Nephron (organoid): ENCODE results near the gene TTC9C.

ENCODE experiments used
- H3K27ac Mint-ChIP-seq, 3 experiments: 2 replicates each; pipeline ENCODE4 v1.8.0; 2020; ENCODE audit warnings: mixed read lengths in 3 of 3, mild to moderate bottlenecking in 2 of 3, moderate library complexity in 1 of 3
- H3K27me3 Mint-ChIP-seq: 2 replicates; pipeline ENCODE4 v1.8.0; 2021; ENCODE audit warnings: low read depth, mild to moderate bottlenecking, moderate library complexity, mixed read lengths
- H3K36me3 Mint-ChIP-seq: 2 replicates; pipeline ENCODE4 v1.8.0; 2020; ENCODE audit warnings: low read depth, mixed read lengths
- H3K4me1 Mint-ChIP-seq: 2 replicates; pipeline ENCODE4 v1.8.0; 2020; ENCODE audit warnings: mixed read lengths
- H3K4me3 Mint-ChIP-seq, 3 experiments: 2 replicates each; pipeline ENCODE4 v1.8.0; 2020; ENCODE audit warnings: mild to moderate bottlenecking in 3 of 3, mixed read lengths in 3 of 3, moderate library complexity in 2 of 3
- H3K9me3 Mint-ChIP-seq: 2 replicates; pipeline ENCODE4 v1.8.0; 2020; ENCODE audit warnings: mixed read lengths
- CTCF ChIP-seq, 3 experiments: fragments of 200-600 bp; sonication (generic); IDR thresholded peaks; one replicate each; pipeline ENCODE4 v1.5.0; 2021; ENCODE audit warnings: antibody characterized with exemption in 3 of 3; ENCODE audit not compliant: unreplicated experiment in 3 of 3

The TTC9C gene

GRCh38 chr11:62708793-62709192 is 19.5 kb upstream of the TTC9C start:
- H3K4me1 Mint-ChIP-seq: peaks cover 49% of the 10 kb centered on the region

GRCh38 chr11:62709247-62710000 is 18.9 kb upstream of the TTC9C start:
- H3K4me1 Mint-ChIP-seq: peaks cover 49% of the 10 kb centered on the region
- H3K27ac Mint-ChIP-seq: peak overlapping the region; percentile 96 to 99 (median 97)
- no peaks in the 10 kb centered on the region for H3K27me3 Mint-ChIP-seq
- H3K4me3 Mint-ChIP-seq: peak overlapping the region; percentile 83 to 91 (median 90)
- H3K9me3 Mint-ChIP-seq: no peaks in the 10 kb centered on the region
- peaks cover 38% of the 10 kb centered on the region for H3K36me3 Mint-ChIP-seq
- TF ChIP-seq CTCF (IDR thresholded peaks at IDR 0.05; ENCODE audit: unreplicated experiment in 3 of 3): no peak

More at GRCh38 chr11:62708793-62709192, 19.5 kb upstream of the TTC9C start:
- TF ChIP-seq CTCF (IDR thresholded peaks at IDR 0.05; ENCODE audit: unreplicated experiment in 3 of 3): no peak
- no peaks in the 10 kb centered on the region for H3K27me3 Mint-ChIP-seq
- peaks cover 33% of the 10 kb centered on the region for H3K36me3 Mint-ChIP-seq
- peak overlapping the region; percentile 96 to 99 (median 97) for H3K27ac Mint-ChIP-seq
- no peaks in the 10 kb centered on the region for H3K9me3 Mint-ChIP-seq
- peak overlapping the region; percentile 83 to 91 (median 90) for H3K4me3 Mint-ChIP-seq

GRCh38 chr11:62710001-62710345 is 18.3 kb upstream of the TTC9C start:
- no peaks in the 10 kb centered on the region for H3K27me3 Mint-ChIP-seq
- peaks cover 42% of the 10 kb centered on the region for H3K36me3 Mint-ChIP-seq
- peak overlapping the region; percentile 96 to 99 (median 97) for H3K27ac Mint-ChIP-seq
- H3K9me3 Mint-ChIP-seq: no peaks in the 10 kb centered on the region
- TF ChIP-seq CTCF (IDR thresholded peaks at IDR 0.05; ENCODE audit: unreplicated experiment in 3 of 3): no peak
- peak overlapping the region; percentile 83 to 91 (median 90) for H3K4me3 Mint-ChIP-seq
- peaks cover 48% of the 10 kb centered on the region for H3K4me1 Mint-ChIP-seq

GRCh38 chr11:62712276-62712812 is 15.9 kb upstream of the TTC9C start:
- Mint-ChIP-seq H3K27ac (peak overlapping the region; percentile 60 to 86 (median 80)), H3K4me1 (peaks cover 29% of the 10 kb centered on the region), H3K4me3 (peak overlapping the region in 2 of 3 experiments; percentile 13 to 20), H3K9me3 (no peaks in the 10 kb centered on the region), H3K27me3 (no peaks in the 10 kb centered on the region), H3K36me3 (peaks cover 63% of the 10 kb centered on the region)
- TF ChIP-seq CTCF (IDR thresholded peaks at IDR 0.05; ENCODE audit: unreplicated experiment in 3 of 3): no peak

- H3K4me1 Mint-ChIP-seq: peaks cover 24% of the 10 kb centered on the region
- no peak overlapping the region for H3K4me3 Mint-ChIP-seq
- peaks cover 68% of the 10 kb centered on the region for H3K36me3 Mint-ChIP-seq
- H3K27me3 Mint-ChIP-seq: no peaks in the 10 kb centered on the region
- no peak for TF ChIP-seq CTCF (IDR thresholded peaks at IDR 0.05; ENCODE audit: unreplicated experiment in 3 of 3)
- no peaks in the 10 kb centered on the region for H3K9me3 Mint-ChIP-seq
- peak overlapping the region; percentile 60 to 86 (median 80) for H3K27ac Mint-ChIP-seq
These were observed 15.4 kb upstream of the TTC9C start for GRCh38 chr11:62712861-62713260.
